Retinal pigment epithelial cell (primary cell): ENCODE measurements around the gene FFAR3.

Experiments used
- DNase-seq: peaks from one replicate; pipeline ENCODE4 v3.0.0-alpha.2; 2010; ENCODE audit warnings: low read depth
- H3K4me3 ChIP-seq: 2 replicates; pipeline ENCODE4 v1.5.1; 2011; ENCODE audit warnings: mild to moderate bottlenecking, low read length, control low read depth, moderate library complexity
- TF ChIP-seq, protein P1 (sequence below): conservative IDR thresholded peaks from 2 replicates; pipeline ENCODE4 v1.5.1; 2011; ENCODE audit warnings: low read depth, low read length, control low read depth, inconsistent platforms

The FFAR3 gene

DNA sequence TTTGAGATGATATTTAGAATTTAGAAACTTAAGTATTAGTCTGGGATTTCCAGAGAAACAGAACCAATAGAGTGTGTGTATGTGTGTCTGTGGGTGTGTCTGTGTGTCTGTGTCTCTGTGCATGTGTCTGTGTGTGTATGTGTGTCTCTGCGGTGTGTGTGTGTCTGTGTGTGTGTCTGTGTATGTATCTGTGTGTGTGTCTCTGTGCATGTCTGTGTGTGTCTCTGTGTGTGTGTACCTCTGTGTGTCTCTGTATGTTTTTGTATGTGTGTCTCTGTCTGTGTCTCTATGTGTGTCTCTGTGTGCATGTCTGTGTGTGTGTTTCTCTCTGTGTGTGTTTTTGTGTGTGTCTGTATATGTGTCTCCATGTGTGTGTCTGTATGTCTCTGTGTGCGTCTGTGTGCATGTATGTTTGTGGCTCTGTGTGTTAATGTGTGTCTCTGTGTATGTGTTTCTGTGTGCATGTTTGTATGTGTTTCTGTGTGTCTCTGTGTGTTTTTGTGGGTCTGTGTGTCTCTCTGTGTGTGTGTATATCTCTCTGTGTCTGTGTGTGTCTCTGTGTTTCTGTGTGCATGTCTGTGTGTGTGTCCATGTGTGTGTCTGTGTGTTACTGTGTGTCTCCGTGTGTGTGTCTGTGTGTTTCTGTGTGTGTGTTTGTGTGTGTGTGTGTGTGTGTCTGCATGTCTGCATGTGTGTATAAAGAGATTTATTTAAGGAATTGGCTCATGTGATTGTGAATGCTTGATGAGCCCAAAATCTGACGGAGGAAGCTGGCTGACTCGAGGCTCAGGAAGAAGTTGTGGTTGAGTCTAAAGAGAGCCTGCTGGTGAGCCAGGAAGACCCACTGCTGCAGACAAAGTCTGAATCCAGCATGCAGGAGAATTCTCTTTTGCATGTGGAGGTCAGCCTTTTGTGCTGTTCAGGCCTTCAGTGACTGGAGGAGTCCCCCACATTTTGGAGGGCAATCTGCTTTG lies 34.8 kb downstream of the FFAR3 start:
- TF ChIP-seq, protein P1, sequence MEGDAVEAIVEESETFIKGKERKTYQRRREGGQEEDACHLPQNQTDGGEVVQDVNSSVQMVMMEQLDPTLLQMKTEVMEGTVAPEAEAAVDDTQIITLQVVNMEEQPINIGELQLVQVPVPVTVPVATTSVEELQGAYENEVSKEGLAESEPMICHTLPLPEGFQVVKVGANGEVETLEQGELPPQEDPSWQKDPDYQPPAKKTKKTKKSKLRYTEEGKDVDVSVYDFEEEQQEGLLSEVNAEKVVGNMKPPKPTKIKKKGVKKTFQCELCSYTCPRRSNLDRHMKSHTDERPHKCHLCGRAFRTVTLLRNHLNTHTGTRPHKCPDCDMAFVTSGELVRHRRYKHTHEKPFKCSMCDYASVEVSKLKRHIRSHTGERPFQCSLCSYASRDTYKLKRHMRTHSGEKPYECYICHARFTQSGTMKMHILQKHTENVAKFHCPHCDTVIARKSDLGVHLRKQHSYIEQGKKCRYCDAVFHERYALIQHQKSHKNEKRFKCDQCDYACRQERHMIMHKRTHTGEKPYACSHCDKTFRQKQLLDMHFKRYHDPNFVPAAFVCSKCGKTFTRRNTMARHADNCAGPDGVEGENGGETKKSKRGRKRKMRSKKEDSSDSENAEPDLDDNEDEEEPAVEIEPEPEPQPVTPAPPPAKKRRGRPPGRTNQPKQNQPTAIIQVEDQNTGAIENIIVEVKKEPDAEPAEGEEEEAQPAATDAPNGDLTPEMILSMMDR: no peak
- DNase-seq: no peak
- no peak overlapping the region for H3K4me3 ChIP-seq

DNA sequence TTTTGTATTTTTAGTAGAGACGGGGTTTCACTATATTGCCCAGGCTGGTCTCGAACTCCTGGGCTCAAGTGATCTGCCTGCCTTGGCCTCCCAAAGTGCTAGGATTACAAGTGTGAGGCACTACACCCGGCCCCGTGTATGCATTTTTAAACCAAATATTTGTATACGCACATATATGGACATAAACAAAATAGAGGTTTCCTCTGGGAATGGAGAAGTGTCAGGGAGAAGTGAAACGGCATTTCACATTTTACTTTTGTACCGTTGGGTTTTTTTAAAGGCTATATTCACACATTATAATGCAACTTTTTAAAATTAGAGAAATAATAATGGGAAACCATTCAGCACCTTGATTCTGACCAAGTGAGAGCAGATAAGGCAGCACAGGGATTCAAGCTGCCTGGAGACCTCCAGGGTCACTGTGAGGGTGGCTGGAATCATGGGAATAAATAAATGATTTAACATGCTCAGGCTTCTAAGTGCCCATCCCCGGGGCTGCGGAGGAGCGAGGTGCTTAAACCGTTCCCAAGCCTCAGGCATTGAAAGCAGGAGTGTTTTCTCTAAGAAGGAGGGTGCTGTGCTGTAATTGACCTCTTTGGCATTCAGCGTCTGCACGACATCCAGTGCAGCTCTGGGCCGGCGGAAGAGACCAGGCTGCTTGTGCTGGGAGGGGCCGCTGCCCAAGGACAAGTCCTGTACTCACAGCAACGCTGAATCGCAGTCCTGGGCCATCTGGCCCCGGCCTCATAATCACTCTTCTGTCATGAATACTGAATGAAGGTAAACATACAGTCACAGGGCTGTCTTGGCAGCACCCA lies 37.3 kb downstream of the FFAR3 start:
- DNase-seq: no peak
- H3K4me3 ChIP-seq: no peak overlapping the region
- TF ChIP-seq, protein P1: no peak

DNA sequence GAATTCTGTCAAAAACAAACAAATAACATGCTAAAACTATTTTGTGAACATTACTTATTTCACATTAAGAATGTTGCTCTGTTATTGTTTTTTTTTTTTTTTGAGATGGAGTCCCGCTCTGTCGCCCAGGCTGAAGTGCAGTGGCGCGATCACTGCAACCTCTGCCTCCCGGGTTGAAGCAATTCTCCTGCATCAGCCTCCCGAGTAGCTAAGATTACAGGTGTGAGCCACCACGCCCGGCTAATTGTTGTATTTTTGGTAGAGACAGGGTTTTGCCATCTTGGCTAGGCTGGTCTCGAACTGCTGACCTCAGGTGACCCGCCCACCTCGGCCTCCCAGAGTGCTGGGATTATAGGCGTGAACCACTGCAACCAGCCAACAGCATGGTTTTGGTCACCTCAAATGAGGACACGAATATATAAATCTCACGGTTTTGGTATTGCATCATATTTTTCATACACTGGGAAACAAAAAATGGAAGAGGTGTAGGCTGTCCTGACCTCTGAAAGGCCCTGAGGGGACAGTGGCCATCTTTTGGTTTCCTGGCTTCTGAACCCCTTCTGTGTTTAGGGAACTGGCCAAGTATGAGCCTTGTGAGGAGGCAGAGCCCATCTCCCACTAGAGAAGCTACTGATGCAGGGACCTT lies 38.1 kb downstream of the FFAR3 start:
- TF ChIP-seq, protein P1: no peak
- no peak overlapping the region for H3K4me3 ChIP-seq
- DNase-seq: no peak

DNA sequence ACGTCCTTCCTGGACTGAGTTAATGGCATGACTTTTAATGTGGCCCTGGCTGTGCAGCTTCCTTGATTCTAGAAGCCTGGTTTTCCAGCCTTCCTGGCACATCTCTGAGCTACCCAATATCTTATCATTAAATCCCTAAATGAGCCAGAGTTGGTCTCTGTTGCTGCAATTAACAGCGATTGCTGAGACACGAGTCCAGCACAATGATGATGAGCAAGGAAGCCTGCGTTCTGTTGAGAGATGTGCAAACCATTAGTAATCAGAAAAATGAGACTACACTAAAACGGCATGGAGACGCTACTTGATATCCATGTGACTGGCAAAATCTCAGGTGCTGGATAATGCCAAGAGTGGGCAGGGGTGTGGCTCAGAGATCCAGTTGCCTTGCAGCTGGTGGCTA lies 38.8 kb downstream of the FFAR3 start:
- no peak for DNase-seq
- H3K4me3 ChIP-seq: no peak overlapping the region
- TF ChIP-seq, protein P1: no peak

DNA sequence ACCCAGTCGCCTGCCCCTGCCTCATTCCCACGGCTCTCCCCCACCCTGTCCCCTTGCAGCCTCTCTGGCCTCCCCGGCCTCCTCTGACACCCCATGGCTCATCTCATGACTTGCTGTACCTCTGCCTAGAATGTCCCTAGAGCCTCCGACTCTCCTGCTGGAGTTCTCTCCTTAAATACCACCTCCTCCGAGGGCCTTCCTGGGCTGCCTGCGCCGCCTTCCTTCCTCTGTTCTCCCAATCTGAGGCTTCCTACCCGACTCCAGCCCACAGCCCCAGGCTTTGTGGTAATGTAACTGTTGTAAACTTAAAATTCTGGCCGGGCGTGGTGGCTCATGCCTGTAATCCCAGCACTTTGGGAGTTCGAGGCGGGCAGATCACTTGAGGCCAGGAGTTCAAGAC lies 40.3 kb downstream of the FFAR3 start:
- H3K4me3 ChIP-seq: no peak overlapping the region
- no peak for DNase-seq
- TF ChIP-seq, protein P1: no peak

DNA sequence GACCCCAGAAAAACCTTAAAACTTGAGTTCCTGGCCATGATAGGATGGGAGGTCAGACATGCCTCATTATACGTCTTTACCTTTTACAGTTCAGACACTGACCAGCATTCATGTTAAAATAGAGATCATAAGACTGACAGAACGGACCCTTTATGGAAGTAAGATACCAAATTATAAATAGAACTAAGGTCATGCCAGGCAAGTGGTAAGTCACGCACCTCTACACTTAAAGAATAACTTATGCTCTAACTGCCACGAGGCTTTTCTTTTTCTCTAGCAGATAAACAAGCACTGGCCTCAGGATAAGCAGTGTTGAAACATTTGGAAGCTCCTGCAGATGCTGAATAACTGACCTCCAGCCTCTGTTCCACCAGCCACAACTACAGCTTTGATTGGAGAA lies 41.0 kb downstream of the FFAR3 start:
- no peak overlapping the region for H3K4me3 ChIP-seq
- TF ChIP-seq, protein P1: no peak
- no peak for DNase-seq
